Measurements from ENCODE around the gene ZNF146. TPM values are rescaled to one million over a fixed set of nuclear protein-coding genes. Genes with fewer than 3 reads are reported as not detected.

Gene ZNF146
- 61.8 and 62.9 TPM in 2 replicates for total RNA-seq

DNA sequence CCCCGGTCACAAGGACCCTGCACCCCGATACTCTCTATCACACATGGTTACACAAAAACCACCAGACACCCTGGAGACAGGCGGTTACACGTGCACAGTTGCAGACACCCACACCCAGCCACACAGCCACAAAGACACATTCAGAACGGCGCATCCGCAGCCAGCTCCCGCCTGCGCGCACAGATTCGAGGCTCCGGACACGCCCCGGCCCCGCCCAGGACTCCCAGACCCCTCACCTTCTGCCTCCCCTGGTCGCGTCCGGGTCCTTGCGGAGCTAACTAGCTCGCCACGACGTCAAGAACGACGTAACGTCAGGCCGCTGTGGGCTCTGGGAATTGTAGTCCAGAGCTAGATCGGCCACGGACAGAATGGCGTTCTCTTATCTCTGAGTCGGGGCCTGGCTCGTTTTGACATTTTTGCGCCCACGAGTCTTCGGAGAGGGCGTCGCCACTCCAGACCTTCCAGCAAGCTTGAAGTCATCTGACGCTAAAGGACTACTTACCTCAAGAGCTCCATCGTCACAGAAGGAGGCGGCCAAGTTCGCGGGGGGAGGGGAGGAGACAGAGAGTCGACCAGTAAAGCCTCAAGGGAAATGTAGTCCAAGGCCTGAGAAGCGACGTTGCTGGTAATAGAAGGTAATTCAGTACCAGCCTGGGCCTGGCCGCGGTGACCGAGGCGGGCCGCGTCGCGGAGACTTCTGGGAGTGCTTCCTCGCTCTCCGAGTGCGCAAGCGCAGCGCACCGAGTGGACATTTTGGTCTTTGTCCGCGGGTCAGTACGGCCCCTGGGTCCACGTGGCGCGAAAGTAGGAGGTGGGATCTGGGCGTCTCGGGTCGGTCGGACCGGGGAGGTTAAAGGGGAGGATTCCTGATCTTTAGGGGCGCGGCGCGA is at the start of gene ZNF146, which contains the start of gene ZNF565:
ZNF146 (plus strand) TSS at position 721 of the 890 bp plus-strand sequence. CDS start 21,335 bp downstream, outside the sequence.
ZNF565 (minus strand) TSS at position 280 of the 890 bp plus-strand sequence. CDS start 12,680 bp downstream, outside the sequence.

Other genes with a start within 250 kb of the ZNF146 start
- gene SDHAF1, start 219.9 kb upstream of the ZNF146 start, total RNA-seq: 27.0 and 50.8 TPM in 2 replicates
- gene SYNE4, start 206.3 kb upstream of the ZNF146 start, total RNA-seq: 0.23 and 1.4 TPM in 2 replicates
- 37.2 and 49.3 TPM in 2 replicates for gene ALKBH6, start 200.9 kb upstream of the ZNF146 start, total RNA-seq
- gene CLIP3, start 182.2 kb upstream of the ZNF146 start, total RNA-seq: 0.49 and 1.0 TPM in 2 replicates
- gene THAP8, start 160.8 kb upstream of the ZNF146 start, total RNA-seq: 2.6 and 8.1 TPM in 2 replicates
- gene WDR62, start 160.2 kb upstream of the ZNF146 start, total RNA-seq: 2.7 and 9.9 TPM in 2 replicates
- not detected in 2 replicates for gene OVOL3, start 104.0 kb upstream of the ZNF146 start, total RNA-seq
- gene POLR2I, start 100.2 kb upstream of the ZNF146 start, total RNA-seq: 67.1 and 75.7 TPM in 2 replicates
- gene TBCB, start 99.6 kb upstream of the ZNF146 start, total RNA-seq: 238 and 277 TPM in 2 replicates
- 290 and 371 TPM in 2 replicates for gene CAPNS1, start 75.0 kb upstream of the ZNF146 start, total RNA-seq
- gene COX7A1, start 62.7 kb upstream of the ZNF146 start, total RNA-seq: not detected in 2 replicates
- gene ZNF565, start 441 bp upstream of the ZNF146 start, total RNA-seq: 1.3 and 2.2 TPM in 2 replicates
- gene ZFP14, start 164.1 kb downstream of the ZNF146 start, total RNA-seq: 0.15 and 0.31 TPM in 2 replicates
- 3.4 and 3.9 TPM in 2 replicates for gene ZFP82, start 203.5 kb downstream of the ZNF146 start, total RNA-seq